ENCODE data around the gene CHST14. TPM values are rescaled to one million over a fixed set of nuclear protein-coding genes. Genes with fewer than 3 reads are reported as not detected.

The CHST14 gene
- total RNA-seq, 1 donor from 2014 or later: 45.7 TPM

GRCh38 chr15:40464595-40465185 is 6.1 kb upstream of the CHST14 start:
- H3K27me3 Mint-ChIP-seq (ENCODE audit: low read depth): no peaks in the 10 kb centered on the region
- H3K27ac Mint-ChIP-seq (ENCODE audit: unreplicated experiment): no peak overlapping the region
- H3K9me3 Mint-ChIP-seq (ENCODE audit: low read depth): no peaks in the 10 kb centered on the region
- TF ChIP-seq CTCF (IDR thresholded peaks at IDR 0.05): no peak
- peaks cover 11% of the 10 kb centered on the region for H3K36me3 Mint-ChIP-seq (ENCODE audit: low read depth)
- H3K4me3 Mint-ChIP-seq (ENCODE audit: unreplicated experiment): no peak overlapping the region
- peak; percentile 38 for DNase-seq (ENCODE audit: low spot score)
- H3K4me1 Mint-ChIP-seq (ENCODE audit: low read depth): no peaks in the 10 kb centered on the region

GRCh38 chr15:40465939-40466338 is 4.8 kb upstream of the CHST14 start:
- H3K9me3 Mint-ChIP-seq (ENCODE audit: low read depth): no peaks in the 10 kb centered on the region
- peaks cover 11% of the 10 kb centered on the region for H3K36me3 Mint-ChIP-seq (ENCODE audit: low read depth)
- peaks cover 6% of the 10 kb centered on the region for H3K4me1 Mint-ChIP-seq (ENCODE audit: low read depth)
- H3K27me3 Mint-ChIP-seq (ENCODE audit: low read depth): no peaks in the 10 kb centered on the region
- H3K27ac Mint-ChIP-seq (ENCODE audit: unreplicated experiment): no peak overlapping the region
- no peak for TF ChIP-seq CTCF (IDR thresholded peaks at IDR 0.05)
- peak; percentile 73 for DNase-seq (ENCODE audit: low spot score)
- no peak overlapping the region for H3K4me3 Mint-ChIP-seq (ENCODE audit: unreplicated experiment)

- Mint-ChIP-seq H3K27ac (ENCODE audit: unreplicated experiment) (no peak overlapping the region), H3K27me3 (ENCODE audit: low read depth) (no peaks in the 10 kb centered on the region), H3K36me3 (ENCODE audit: low read depth) (peaks cover 11% of the 10 kb centered on the region), H3K4me3 (ENCODE audit: unreplicated experiment) (no peak overlapping the region), H3K4me1 (ENCODE audit: low read depth) (peaks cover 7% of the 10 kb centered on the region), H3K9me3 (ENCODE audit: low read depth) (no peaks in the 10 kb centered on the region)
- TF ChIP-seq CTCF (IDR thresholded peaks at IDR 0.05): no peak
- peak; percentile 35 for DNase-seq (ENCODE audit: low spot score)
Observed at GRCh38 chr15:40466426-40467260, 4.1 kb upstream of the CHST14 start.

- no peak for TF ChIP-seq CTCF (IDR thresholded peaks at IDR 0.05)
- Mint-ChIP-seq H3K36me3 (ENCODE audit: low read depth) (peaks cover 11% of the 10 kb centered on the region), H3K27me3 (ENCODE audit: low read depth) (no peaks in the 10 kb centered on the region), H3K9me3 (ENCODE audit: low read depth) (no peaks in the 10 kb centered on the region), H3K4me1 (ENCODE audit: low read depth) (peaks cover 12% of the 10 kb centered on the region), H3K27ac (ENCODE audit: unreplicated experiment) (no peak overlapping the region), H3K4me3 (ENCODE audit: unreplicated experiment) (no peak overlapping the region)
- DNase-seq (ENCODE audit: low spot score): peak; percentile 62
Observed at GRCh38 chr15:40467261-40467615, 3.5 kb upstream of the CHST14 start.

GRCh38 chr15:40468898-40469331 is 1.9 kb upstream of the CHST14 start:
- Mint-ChIP-seq H3K9me3 (ENCODE audit: low read depth) (no peaks in the 10 kb centered on the region), H3K4me3 (ENCODE audit: unreplicated experiment) (no peak overlapping the region), H3K36me3 (ENCODE audit: low read depth) (peaks cover 7% of the 10 kb centered on the region), H3K27ac (ENCODE audit: unreplicated experiment) (no peak overlapping the region), H3K27me3 (ENCODE audit: low read depth) (no peaks in the 10 kb centered on the region), H3K4me1 (ENCODE audit: low read depth) (peaks cover 12% of the 10 kb centered on the region)
- DNase-seq (ENCODE audit: low spot score): peak; percentile 42
- TF ChIP-seq CTCF (IDR thresholded peaks at IDR 0.05): no peak

Data from chondrocyte (in vitro differentiated cells).